Eye (tissue), 1 donor: ENCODE measurements around the gene B3GALNT2.

ENCODE experiments used
- DNase-seq: peaks from one replicate; pipeline ENCODE4 v3.0.0-alpha.2; 2015

Gene B3GALNT2

GRCh38 chr1:235408503-235408960 lies 95.7 kb downstream of the B3GALNT2 start:
- DNase-seq = no peak

GRCh38 chr1:235407419-235407818 lies 96.8 kb downstream of the B3GALNT2 start:
- DNase-seq = no peak

- no peak for DNase-seq
Measured at GRCh38 chr1:235404190-235404589, 100.1 kb downstream of the B3GALNT2 start.

GRCh38 chr1:235403593-235403992 lies 100.7 kb downstream of the B3GALNT2 start:
- no peak for DNase-seq

GRCh38 chr1:235402457-235403200 lies 101.6 kb downstream of the B3GALNT2 start:
- no peak for DNase-seq

GRCh38 chr1:235401251-235401650 lies 103.0 kb downstream of the B3GALNT2 start:
- peak; percentile 38 for DNase-seq
